Cortex of kidney (tissue), 1 donor: ENCODE measurements around the gene SSU72.
"Not testable (repeated sequence)": the region's sequence is repeated elsewhere in the genome, so short reads cannot be mapped to it uniquely, and the experiment has no call there.

ENCODE experiments used
- DNase-seq: peaks from one replicate; lab custom pipeline; 2025; lab: John Stamatoyannopoulos, UW

SSU72 gene

GRCh38 chr1:1526476-1526875 lies 48.2 kb downstream of the SSU72 start:
- not testable (repeated sequence) for DNase-seq

- DNase-seq, result not testable (repeated sequence)
These were observed 49.8 kb downstream of the SSU72 start for GRCh38 chr1:1524750-1525383.

- DNase-seq, result not testable (repeated sequence)
These were observed 51.0 kb downstream of the SSU72 start for GRCh38 chr1:1523651-1524050.

GRCh38 chr1:1523226-1523625 lies 51.4 kb downstream of the SSU72 start:
- DNase-seq, result not testable (repeated sequence)

- DNase-seq, result not testable (repeated sequence)
These were observed 52.1 kb downstream of the SSU72 start for GRCh38 chr1:1522536-1522935.

- no peak for DNase-seq
These were observed 53.3 kb downstream of the SSU72 start for GRCh38 chr1:1521331-1521730.

GRCh38 chr1:1519805-1520505 lies 54.7 kb downstream of the SSU72 start:
- DNase-seq, result not testable (repeated sequence)

GRCh38 chr1:1518621-1519007 lies 56.0 kb downstream of the SSU72 start:
- not testable (repeated sequence) for DNase-seq

- DNase-seq, result no peak
These were observed 56.6 kb downstream of the SSU72 start for GRCh38 chr1:1517973-1518620.

GRCh38 chr1:1516923-1517322 lies 57.7 kb downstream of the SSU72 start:
- not testable (repeated sequence) for DNase-seq

GRCh38 chr1:1514376-1514775 lies 60.3 kb downstream of the SSU72 start:
- not testable (repeated sequence) for DNase-seq

- not testable (repeated sequence) for DNase-seq
These were observed 61.0 kb downstream of the SSU72 start for GRCh38 chr1:1513675-1514074.

- DNase-seq, result not testable (repeated sequence)
These were observed 62.2 kb downstream of the SSU72 start for GRCh38 chr1:1512425-1512824.

GRCh38 chr1:1511533-1512285 lies 63.0 kb downstream of the SSU72 start, which contains the start of gene ATAD3A:
Gene ATAD3A (plus strand): TSS chr1:1512162. CDS start chr1:1512269, 107 bp downstream.
- peak; percentile 92 for DNase-seq

GRCh38 chr1:1510912-1511532 lies 63.6 kb downstream of the SSU72 start:
- DNase-seq, result no peak

GRCh38 chr1:1509465-1509850 lies 65.2 kb downstream of the SSU72 start:
- DNase-seq, result not testable (repeated sequence)

- not testable (repeated sequence) for DNase-seq
These were observed 65.7 kb downstream of the SSU72 start for GRCh38 chr1:1508775-1509464.

- no peak for DNase-seq
These were observed 67.4 kb downstream of the SSU72 start for GRCh38 chr1:1507305-1507704.

- not testable (repeated sequence) for DNase-seq
These were observed 68.9 kb downstream of the SSU72 start for GRCh38 chr1:1505801-1506200.

GRCh38 chr1:1505366-1505798 lies 69.3 kb downstream of the SSU72 start:
- not testable (repeated sequence) for DNase-seq

GRCh38 chr1:1504777-1505365 lies 69.8 kb downstream of the SSU72 start:
- not testable (repeated sequence) for DNase-seq
